Chondrocyte (in vitro differentiated cells): Measurements from ENCODE around the gene GRM5. TPM values are rescaled to one million over a fixed set of nuclear protein-coding genes. Genes with fewer than 3 reads are reported as not detected.

Source experiments
- DNase-seq: peaks from one replicate; pipeline ENCODE4 v3.0.0; 2021; ENCODE audit warnings: mixed read lengths, low spot score
- H3K27ac Mint-ChIP-seq: one replicate; pipeline ENCODE4 v1.8.0; 2021; ENCODE audit warnings: mild to moderate bottlenecking, moderate library complexity, mixed read lengths; ENCODE audit not compliant: unreplicated experiment
- H3K27me3 Mint-ChIP-seq: 2 replicates; pipeline ENCODE4 v1.8.0; 2021; ENCODE audit warnings: low read depth, mixed read lengths
- H3K36me3 Mint-ChIP-seq: 2 replicates; pipeline ENCODE4 v1.8.0; 2021; ENCODE audit warnings: low read depth, mixed read lengths
- H3K4me1 Mint-ChIP-seq: 2 replicates; pipeline ENCODE4 v1.8.0; 2021; ENCODE audit warnings: low read depth, mild to moderate bottlenecking, mixed read lengths
- H3K4me3 Mint-ChIP-seq: one replicate; pipeline ENCODE4 v1.8.0; 2021; ENCODE audit warnings: mild to moderate bottlenecking, moderate library complexity, mixed read lengths; ENCODE audit not compliant: unreplicated experiment
- H3K9me3 Mint-ChIP-seq: 2 replicates; pipeline ENCODE4 v1.8.0; 2021; ENCODE audit warnings: low read depth, mixed read lengths
- CTCF ChIP-seq: fragments of 200-600 bp; sonication (generic); IDR thresholded peaks from 2 replicates; pipeline ENCODE4 v1.5.0; 2021; ENCODE audit warnings: antibody characterized with exemption, mild to moderate bottlenecking, moderate library complexity
- total RNA-seq: library from RNA; stranded (reverse); gene quantifications from 3 replicates; pipeline ENCODE4 v1.2.1, GENCODE V29; 2021

The GRM5 gene
- total RNA-seq, 1 donor from 2014 or later, result 0.52 TPM

DNA sequence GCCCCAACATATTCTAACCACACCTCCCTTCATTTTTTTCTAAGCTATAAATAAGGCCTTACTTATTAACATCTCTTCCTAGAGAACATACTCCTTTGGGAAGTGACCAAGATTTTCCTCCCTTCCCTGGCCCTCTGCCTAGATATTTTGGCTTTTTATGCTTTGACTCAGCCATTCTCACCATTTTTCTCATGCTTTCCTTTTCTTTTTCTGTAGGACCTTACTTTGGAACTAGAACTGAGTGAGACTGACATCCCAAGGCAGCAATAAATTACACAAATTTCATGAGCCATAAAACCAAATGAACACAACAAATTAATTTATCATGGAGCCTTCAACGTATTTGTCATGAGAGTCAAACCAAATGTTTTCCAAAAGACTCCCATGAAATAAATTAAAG, 585.6 kb downstream of the GRM5 start:
- no peaks in the 10 kb centered on the region for H3K27me3 Mint-ChIP-seq
- H3K27ac Mint-ChIP-seq, result peak overlapping the region; percentile 52
- H3K9me3 Mint-ChIP-seq, result no peaks in the 10 kb centered on the region
- peak; percentile 7 for TF ChIP-seq CTCF
- no peak for DNase-seq
- H3K4me3 Mint-ChIP-seq, result no peak overlapping the region
- peaks cover 37% of the 10 kb centered on the region for H3K4me1 Mint-ChIP-seq
- no peaks in the 10 kb centered on the region for H3K36me3 Mint-ChIP-seq

DNA sequence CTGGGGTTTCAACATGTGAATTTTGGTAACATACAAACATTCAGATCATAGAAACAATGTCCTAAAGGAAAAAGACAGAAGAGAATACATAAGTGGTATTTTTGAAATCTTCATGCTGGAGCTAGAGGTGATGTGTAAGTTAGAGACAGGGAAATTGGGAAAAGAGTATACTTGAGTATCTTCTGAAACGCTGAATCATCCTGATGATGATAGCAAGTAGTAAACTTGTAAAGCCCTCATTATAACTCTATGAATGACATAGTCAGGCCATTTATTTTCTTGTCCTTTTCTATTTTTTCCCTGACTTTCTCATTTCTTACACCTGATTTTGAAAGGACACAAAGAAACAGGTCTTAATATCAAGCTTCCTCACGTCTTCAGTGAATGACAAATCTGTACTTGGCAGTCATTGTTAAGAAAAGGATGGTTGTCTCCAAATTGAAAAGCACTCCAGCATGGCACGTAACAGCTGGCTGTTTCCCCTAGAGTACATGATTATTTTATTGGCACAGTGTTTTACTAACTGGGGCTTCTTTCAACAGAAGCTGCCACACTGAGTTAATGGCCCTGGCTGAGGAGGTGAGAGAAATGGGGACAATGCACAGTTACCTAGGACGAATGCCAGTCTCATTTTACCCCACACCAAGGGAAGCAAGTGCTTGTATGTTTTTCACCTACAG, 587.5 kb downstream of the GRM5 start:
- Mint-ChIP-seq H3K4me3 (no peak overlapping the region), H3K27ac (no peak overlapping the region), H3K27me3 (peaks cover 6% of the 10 kb centered on the region), H3K9me3 (no peaks in the 10 kb centered on the region), H3K36me3 (no peaks in the 10 kb centered on the region), H3K4me1 (peaks cover 35% of the 10 kb centered on the region)
- TF ChIP-seq CTCF, result no peak
- no peak for DNase-seq

DNA sequence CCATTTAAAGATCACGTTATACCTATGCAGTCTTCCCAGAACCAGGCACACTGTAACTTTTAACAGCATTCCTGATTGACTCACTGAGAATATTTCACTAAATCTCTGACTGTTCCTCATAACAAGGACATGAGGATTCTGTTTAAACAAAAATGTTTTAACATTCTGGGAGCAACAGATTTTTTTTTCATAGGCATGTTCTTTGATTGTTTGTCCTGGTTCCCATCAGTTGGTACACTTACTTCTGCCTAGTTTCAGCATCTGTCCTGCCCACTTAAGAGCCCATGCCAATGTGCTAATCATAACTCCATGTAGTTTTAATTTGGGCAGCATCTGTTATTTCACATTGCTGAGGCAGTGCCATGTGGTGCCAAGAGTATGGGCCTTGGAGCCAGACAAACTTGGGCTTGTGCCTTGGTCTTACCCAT, 589.8 kb downstream of the GRM5 start:
- H3K4me1 Mint-ChIP-seq, result peaks cover 27% of the 10 kb centered on the region
- no peak overlapping the region for H3K27ac Mint-ChIP-seq
- peaks cover 14% of the 10 kb centered on the region for H3K27me3 Mint-ChIP-seq
- H3K36me3 Mint-ChIP-seq, result no peaks in the 10 kb centered on the region
- DNase-seq, result no peak
- no peak overlapping the region for H3K4me3 Mint-ChIP-seq
- H3K9me3 Mint-ChIP-seq, result no peaks in the 10 kb centered on the region
- no peak for TF ChIP-seq CTCF

DNA sequence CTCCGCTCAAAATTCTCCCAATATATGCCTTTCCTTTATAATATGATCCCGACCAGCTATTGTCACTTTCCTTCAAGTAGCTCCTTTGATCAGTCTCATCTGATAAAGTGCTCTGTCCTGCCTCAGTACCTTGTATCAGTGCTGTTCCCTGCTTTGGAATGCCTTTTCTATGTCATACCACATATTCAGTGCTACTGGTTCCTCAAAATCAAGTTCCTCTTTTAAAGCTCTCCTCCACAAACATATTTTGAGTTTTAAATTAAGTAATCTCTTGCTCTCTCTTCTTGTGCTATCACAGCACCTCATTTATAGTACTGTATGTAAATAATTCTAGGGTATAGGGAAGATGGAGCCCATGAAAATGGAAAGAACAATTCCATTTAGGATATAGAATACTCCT, 591.1 kb downstream of the GRM5 start:
- no peak overlapping the region for H3K27ac Mint-ChIP-seq
- H3K4me3 Mint-ChIP-seq, result no peak overlapping the region
- H3K36me3 Mint-ChIP-seq, result no peaks in the 10 kb centered on the region
- no peak for TF ChIP-seq CTCF
- peaks cover 15% of the 10 kb centered on the region for H3K27me3 Mint-ChIP-seq
- DNase-seq, result no peak
- H3K9me3 Mint-ChIP-seq, result no peaks in the 10 kb centered on the region
- H3K4me1 Mint-ChIP-seq, result peaks cover 13% of the 10 kb centered on the region

GRCh38 chr11:88469561-88470225, 596.1 kb downstream of the GRM5 start:
- no peaks in the 10 kb centered on the region for H3K4me1 Mint-ChIP-seq
- no peak overlapping the region for H3K4me3 Mint-ChIP-seq
- H3K27me3 Mint-ChIP-seq, result peaks cover 31% of the 10 kb centered on the region

More at GRCh38 chr11:88469561-88470225, 596.1 kb downstream of the GRM5 start:
- H3K9me3 Mint-ChIP-seq, result peaks cover 4% of the 10 kb centered on the region
- DNase-seq, result no peak
- no peak overlapping the region for H3K27ac Mint-ChIP-seq
- no peak for TF ChIP-seq CTCF
- H3K36me3 Mint-ChIP-seq, result no peaks in the 10 kb centered on the region
